ENCODE data around the gene MAB21L2.

Gene MAB21L2

DNA sequence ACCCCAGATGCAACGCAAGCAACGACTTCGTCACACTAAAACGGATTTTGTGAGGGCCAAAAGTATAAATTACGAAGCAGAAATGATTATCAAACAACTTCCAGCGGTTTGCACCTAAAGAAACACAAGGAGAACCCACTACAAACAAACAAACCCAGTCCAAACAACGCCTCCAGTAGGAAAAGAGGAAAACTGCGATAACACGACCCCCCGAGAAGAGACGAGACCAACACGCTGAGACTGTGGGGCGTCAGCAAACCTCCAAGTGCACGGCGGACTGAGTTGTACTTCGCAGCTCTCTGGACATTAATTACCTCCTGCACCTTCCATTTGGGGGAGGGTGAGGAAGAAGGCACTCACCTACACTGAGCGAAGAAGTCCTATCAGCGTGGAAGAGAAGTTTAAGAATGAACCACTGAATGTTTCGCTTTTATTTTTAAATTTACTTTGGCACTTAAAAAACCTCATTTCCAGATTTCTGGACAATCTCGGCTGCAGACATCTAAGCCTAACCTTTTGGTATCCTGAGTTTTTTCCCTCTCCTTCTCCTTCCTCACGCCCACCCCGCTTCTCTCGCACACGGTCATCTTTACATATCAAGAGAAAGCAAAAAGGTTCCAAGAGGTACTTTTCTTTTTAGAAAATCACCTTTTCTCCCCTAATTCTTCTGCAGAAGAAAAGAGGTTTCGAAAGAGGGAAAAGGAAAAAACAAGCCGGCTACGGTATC lies at the start of gene MAB21L2:
Gene MAB21L2, plus strand, starts transcription at position 6 of the 727 bp plus-strand sequence. CDS start 879 bp downstream, outside the sequence.
- CTCF ChIA-PET: no interaction called here
- TF ChIP-seq ZNF530 (tag by site-specific recombination; IDR thresholded peaks at IDR 0.05; ENCODE audit: low read depth) (no peak), ZNF658 (tag by site-specific recombination; IDR thresholded peaks at IDR 0.05) (no peak), ZNF140 (tag by site-specific recombination; IDR thresholded peaks at IDR 0.05) (no peak), ZNF350 (tag by site-specific recombination; IDR thresholded peaks at IDR 0.05) (no peak), GLIS2 (tag by site-specific recombination; IDR thresholded peaks at IDR 0.05) (no peak), ZNF24 (tag by site-specific recombination; IDR thresholded peaks at IDR 0.05) (no peak), ZNF677 (tag by site-specific recombination; IDR thresholded peaks at IDR 0.05) (no peak), ZBTB17 (tag by site-specific recombination; IDR thresholded peaks at IDR 0.05) (no peak)
- TF ChIP-seq, protein P1, sequence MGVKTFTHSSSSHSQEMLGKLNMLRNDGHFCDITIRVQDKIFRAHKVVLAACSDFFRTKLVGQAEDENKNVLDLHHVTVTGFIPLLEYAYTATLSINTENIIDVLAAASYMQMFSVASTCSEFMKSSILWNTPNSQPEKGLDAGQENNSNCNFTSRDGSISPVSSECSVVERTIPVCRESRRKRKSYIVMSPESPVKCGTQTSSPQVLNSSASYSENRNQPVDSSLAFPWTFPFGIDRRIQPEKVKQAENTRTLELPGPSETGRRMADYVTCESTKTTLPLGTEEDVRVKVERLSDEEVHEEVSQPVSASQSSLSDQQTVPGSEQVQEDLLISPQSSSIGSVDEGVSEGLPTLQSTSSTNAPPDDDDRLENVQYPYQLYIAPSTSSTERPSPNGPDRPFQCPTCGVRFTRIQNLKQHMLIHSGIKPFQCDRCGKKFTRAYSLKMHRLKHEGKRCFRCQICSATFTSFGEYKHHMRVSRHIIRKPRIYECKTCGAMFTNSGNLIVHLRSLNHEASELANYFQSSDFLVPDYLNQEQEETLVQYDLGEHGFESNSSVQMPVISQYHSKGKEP (tag by site-specific recombination; IDR thresholded peaks at IDR 0.05): no peak
- TF ChIP-seq, protein P2, sequence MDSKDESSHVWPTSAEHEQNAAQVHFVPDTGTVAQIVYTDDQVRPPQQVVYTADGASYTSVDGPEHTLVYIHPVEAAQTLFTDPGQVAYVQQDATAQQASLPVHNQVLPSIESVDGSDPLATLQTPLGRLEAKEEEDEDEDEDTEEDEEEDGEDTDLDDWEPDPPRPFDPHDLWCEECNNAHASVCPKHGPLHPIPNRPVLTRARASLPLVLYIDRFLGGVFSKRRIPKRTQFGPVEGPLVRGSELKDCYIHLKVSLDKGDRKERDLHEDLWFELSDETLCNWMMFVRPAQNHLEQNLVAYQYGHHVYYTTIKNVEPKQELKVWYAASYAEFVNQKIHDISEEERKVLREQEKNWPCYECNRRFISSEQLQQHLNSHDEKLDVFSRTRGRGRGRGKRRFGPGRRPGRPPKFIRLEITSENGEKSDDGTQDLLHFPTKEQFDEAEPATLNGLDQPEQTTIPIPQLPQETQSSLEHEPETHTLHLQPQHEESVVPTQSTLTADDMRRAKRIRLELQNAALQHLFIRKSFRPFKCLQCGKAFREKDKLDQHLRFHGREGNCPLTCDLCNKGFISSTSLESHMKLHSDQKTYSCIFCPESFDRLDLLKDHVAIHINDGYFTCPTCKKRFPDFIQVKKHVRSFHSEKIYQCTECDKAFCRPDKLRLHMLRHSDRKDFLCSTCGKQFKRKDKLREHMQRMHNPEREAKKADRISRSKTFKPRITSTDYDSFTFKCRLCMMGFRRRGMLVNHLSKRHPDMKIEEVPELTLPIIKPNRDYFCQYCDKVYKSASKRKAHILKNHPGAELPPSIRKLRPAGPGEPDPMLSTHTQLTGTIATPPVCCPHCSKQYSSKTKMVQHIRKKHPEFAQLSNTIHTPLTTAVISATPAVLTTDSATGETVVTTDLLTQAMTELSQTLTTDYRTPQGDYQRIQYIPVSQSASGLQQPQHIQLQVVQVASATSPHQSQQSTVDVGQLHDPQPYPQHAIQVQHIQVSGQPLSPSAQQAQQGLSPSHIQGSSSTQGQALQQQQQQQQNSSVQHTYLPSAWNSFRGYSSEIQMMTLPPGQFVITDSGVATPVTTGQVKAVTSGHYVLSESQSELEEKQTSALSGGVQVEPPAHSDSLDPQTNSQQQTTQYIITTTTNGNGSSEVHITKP (tag by site-specific recombination; IDR thresholded peaks at IDR 0.05): no peak
- TF ChIP-seq, protein P3, sequence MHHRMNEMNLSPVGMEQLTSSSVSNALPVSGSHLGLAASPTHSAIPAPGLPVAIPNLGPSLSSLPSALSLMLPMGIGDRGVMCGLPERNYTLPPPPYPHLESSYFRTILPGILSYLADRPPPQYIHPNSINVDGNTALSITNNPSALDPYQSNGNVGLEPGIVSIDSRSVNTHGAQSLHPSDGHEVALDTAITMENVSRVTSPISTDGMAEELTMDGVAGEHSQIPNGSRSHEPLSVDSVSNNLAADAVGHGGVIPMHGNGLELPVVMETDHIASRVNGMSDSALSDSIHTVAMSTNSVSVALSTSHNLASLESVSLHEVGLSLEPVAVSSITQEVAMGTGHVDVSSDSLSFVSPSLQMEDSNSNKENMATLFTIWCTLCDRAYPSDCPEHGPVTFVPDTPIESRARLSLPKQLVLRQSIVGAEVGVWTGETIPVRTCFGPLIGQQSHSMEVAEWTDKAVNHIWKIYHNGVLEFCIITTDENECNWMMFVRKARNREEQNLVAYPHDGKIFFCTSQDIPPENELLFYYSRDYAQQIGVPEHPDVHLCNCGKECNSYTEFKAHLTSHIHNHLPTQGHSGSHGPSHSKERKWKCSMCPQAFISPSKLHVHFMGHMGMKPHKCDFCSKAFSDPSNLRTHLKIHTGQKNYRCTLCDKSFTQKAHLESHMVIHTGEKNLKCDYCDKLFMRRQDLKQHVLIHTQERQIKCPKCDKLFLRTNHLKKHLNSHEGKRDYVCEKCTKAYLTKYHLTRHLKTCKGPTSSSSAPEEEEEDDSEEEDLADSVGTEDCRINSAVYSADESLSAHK (tag by site-specific recombination; IDR thresholded peaks at IDR 0.05): no peak
- H3K4me1 ChIP-seq (ENCODE audit: control insufficient read depth, insufficient read depth, low read length): no peaks in the 10 kb centered on the region
- no peak within 1 kb of the TSS for H3K4me3 ChIP-seq (ENCODE audit: low read depth, low read length)
- H3K9me3 ChIP-seq (ENCODE audit: control insufficient read depth, insufficient read depth, low read depth, low read length): no peaks in the 10 kb centered on the region
- peaks cover 0 to 12% of the 10 kb centered on the region in 2 experiments; a peak in 1 of 3 replicates for H3K36me3 ChIP-seq (ENCODE audit: control insufficient read depth in 2 of 2, insufficient read depth in 1 of 2, low read length in 2 of 2)
- no peak within 1 kb of the TSS for H3K27ac ChIP-seq (ENCODE audit: extremely low read depth, low read depth, low read length)
- POLR2A ChIA-PET: no interaction called here

DNA sequence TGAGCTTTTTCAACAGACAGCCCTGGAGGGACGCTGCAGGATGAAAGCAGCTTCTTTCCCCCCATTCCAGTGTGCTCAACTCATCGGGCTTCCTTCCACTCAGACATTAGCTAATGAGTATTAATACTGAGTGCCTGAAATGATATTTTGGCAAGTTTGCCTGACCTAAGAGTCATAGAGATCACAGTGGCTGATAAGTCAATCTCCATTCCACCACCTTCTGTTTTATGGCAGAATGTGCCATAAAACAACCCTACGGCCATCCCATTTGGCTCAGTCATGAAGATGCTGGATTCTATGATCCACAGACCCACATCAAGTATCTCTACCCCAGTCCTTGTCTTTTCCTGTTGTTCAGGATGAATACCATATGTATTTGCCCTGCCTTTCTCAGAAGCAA lies 48.3 kb upstream of the MAB21L2 start:
- Histone ChIP-seq H3K36me3 (ENCODE audit: control insufficient read depth in 2 of 2, insufficient read depth in 1 of 2, low read length in 2 of 2) (no peaks in the 10 kb centered on the region), H3K9me3 (ENCODE audit: control insufficient read depth, insufficient read depth, low read depth, low read length) (no peaks in the 10 kb centered on the region), H3K27ac (ENCODE audit: extremely low read depth, low read depth, low read length) (no peak overlapping the region), H3K4me3 (ENCODE audit: low read depth, low read length) (no peak overlapping the region), H3K4me1 (ENCODE audit: control insufficient read depth, insufficient read depth, low read length) (no peaks in the 10 kb centered on the region)
- POLR2A ChIA-PET: no interaction called here
- TF ChIP-seq, protein P4, sequence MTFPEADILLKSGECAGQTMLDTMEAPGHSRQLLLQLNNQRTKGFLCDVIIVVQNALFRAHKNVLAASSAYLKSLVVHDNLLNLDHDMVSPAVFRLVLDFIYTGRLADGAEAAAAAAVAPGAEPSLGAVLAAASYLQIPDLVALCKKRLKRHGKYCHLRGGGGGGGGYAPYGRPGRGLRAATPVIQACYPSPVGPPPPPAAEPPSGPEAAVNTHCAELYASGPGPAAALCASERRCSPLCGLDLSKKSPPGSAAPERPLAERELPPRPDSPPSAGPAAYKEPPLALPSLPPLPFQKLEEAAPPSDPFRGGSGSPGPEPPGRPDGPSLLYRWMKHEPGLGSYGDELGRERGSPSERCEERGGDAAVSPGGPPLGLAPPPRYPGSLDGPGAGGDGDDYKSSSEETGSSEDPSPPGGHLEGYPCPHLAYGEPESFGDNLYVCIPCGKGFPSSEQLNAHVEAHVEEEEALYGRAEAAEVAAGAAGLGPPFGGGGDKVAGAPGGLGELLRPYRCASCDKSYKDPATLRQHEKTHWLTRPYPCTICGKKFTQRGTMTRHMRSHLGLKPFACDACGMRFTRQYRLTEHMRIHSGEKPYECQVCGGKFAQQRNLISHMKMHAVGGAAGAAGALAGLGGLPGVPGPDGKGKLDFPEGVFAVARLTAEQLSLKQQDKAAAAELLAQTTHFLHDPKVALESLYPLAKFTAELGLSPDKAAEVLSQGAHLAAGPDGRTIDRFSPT (tag by site-specific recombination; IDR thresholded peaks at IDR 0.05): no peak
- CTCF ChIA-PET: no interaction called here

Data from HEK293 (cell line).